Activated T-cell treated with anti-CD3 and anti-CD28 coated beads for 1 hour (primary cell): ENCODE data around the gene LRRN3.

Source experiments
- DNase-seq: peaks from one replicate; pipeline ENCODE4 v3.0.0-alpha.2; 2020; ENCODE audit warnings: low read depth

Gene LRRN3

GRCh38 chr7:111080495-111081105 is 10.3 kb upstream of the LRRN3 start:
- DNase-seq: no peak

- no peak for DNase-seq
Measured at GRCh38 chr7:111081546-111082267, 9.2 kb upstream of the LRRN3 start.

DNA sequence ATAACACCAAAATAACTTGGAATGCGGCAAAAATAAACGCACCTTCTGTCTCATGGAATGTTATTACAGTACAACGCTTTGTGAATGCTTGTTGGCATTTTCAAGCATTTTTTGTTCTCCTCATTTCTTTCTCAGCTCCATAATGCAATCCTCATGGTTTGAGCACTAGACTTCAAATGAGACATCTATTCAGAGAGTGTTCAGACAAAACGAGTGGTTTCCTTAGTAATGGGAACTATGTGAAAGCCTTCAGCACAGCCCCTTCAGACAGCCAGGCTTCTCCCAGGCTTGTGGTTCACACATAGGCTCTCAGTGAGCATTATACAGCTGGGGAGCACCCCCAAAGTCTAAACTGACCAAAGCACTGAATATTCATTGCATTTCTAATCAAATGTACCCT is 8.6 kb upstream of the LRRN3 start:
- DNase-seq: no peak

- peak; percentile 9 for DNase-seq
Measured at GRCh38 chr7:111083413-111083812, 7.5 kb upstream of the LRRN3 start.

DNA sequence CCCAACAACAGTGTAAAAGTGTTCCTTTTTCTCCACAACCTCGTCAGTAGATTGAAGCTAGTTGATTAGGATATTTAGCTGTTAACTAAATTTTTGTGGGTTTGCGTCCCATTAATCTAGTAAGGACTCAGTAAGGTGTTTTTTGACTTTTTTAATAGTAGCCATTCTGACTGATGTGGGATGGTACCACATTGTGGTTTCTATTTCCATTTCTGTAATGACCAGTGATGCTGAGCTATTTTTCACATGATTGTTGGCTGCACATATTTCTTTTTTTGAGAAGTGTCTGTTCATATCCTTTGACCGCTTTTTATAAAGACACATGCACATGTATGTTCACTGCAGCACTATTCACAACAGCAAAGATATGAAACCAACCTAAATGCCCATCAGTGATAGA is 5.6 kb upstream of the LRRN3 start:
- DNase-seq: no peak

DNA sequence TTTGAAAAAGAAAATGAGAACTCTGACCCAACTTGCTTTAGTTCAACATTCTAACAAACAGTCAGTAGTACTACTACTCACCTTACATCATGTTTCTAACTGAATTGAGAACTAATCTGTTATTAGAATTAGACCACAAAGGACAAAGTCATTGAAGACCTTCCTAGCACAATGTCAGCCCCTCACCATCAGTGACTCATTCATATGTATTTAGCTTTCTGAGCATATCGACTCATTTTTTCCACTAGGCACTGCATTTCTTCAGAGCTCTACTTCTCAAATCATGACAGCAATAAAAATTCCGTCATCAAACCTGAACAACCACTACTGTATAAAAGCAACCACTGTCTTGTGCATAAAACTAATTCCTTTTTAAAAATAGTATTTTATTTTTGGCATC is 4.4 kb upstream of the LRRN3 start:
- DNase-seq: no peak

DNA sequence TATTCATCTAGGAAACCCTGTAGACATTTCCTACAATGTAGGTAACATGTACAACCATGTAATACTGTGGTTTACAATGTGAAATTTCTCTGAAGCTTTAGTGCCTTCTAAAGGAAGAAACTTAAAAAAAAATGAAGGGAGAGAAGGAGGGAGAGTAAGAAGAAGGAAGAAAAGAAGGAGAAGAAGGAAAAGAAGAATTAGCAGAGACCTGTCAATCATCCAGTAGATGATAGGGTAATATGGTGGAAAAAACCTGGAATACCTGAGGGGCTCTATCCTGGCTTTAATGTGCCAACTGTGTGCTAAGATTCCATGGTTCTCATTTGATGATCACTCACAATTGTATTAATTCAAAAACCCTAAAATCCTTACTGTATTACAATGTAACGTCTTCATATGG is 2.6 kb upstream of the LRRN3 start:
- DNase-seq: no peak

- no peak for DNase-seq
Measured at GRCh38 chr7:111089822-111090426, 1.0 kb upstream of the LRRN3 start.

GRCh38 chr7:111091593-111092358 is 849 bp downstream of the LRRN3 start:
- no peak for DNase-seq

DNA sequence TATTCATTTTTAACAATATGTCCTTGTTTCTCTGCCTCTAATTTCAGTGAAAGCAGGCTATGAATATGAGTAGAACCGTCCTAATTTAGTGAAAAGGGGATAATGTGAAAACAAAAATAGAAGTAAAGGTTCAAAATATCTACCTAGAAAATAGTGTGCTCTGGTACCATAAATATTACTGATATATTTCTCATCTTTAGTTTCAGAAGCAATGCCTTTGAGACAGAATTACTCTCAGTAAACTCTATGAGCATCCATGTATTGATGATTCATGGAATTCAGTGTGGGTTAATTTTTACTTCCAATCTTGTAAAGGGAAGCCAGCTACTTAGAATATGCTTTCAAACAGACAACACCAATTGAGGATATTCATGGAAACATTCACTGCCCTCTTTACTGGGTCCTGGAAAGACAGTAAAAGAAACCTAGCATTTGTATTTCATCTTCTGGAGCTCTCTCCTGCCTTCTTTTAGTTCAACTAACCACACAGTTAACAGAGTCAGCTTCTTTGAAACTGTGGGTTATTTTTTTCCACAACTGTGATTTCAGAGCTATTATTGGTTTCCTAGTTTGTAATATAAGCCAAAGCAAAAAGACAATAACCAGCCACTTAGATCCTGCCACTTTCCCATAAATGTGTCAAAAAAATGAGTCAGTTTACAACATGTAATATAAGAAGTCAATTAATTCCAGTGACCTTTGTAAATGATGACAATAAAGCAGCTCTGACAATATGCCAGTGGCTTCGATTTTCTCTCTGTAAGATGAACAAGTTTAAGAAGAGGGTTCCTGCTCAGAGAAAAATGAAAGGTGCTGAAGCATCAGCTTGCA is 1.7 kb downstream of the LRRN3 start:
- no peak for DNase-seq

DNA sequence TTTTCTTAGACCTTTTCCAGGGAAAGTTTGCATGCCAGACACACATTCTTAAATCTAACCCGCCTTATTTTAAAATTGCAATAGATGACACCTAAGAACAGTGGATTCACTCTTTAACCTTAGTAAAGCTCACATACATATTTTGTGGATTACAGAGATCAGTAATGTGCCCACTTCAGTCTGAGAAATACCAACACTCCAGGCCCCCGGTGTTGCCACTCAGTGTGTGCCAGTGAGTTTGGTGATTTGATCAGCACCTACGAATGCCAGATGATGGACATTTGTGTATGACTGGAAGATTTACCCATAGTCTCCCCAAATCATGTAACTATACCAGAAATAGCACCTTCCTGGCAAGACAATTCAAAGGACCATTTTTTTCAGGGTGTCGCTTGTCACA is 2.6 kb downstream of the LRRN3 start:
- DNase-seq: no peak

GRCh38 chr7:111094419-111094818 is 3.5 kb downstream of the LRRN3 start:
- DNase-seq: no peak

GRCh38 chr7:111096997-111097396 is 6.1 kb downstream of the LRRN3 start:
- DNase-seq: no peak

GRCh38 chr7:111098011-111098925 is 7.3 kb downstream of the LRRN3 start:
- peak; percentile 36 for DNase-seq

DNA sequence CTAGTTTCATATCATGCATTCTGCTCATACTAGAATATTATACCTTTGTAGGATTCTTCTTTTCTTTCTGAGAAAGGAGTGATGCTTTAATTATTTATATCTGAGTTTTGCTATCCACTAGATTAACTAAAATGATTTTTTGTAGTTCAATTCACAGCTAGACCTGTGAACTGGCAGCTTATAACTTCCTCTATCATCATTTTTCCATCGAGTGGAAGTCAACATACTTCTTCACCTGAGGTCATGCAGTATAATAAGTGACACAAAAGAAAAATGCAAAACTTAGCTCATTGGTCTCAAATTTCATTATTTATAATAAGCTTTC is 8.0 kb downstream of the LRRN3 start:
- no peak for DNase-seq

DNA sequence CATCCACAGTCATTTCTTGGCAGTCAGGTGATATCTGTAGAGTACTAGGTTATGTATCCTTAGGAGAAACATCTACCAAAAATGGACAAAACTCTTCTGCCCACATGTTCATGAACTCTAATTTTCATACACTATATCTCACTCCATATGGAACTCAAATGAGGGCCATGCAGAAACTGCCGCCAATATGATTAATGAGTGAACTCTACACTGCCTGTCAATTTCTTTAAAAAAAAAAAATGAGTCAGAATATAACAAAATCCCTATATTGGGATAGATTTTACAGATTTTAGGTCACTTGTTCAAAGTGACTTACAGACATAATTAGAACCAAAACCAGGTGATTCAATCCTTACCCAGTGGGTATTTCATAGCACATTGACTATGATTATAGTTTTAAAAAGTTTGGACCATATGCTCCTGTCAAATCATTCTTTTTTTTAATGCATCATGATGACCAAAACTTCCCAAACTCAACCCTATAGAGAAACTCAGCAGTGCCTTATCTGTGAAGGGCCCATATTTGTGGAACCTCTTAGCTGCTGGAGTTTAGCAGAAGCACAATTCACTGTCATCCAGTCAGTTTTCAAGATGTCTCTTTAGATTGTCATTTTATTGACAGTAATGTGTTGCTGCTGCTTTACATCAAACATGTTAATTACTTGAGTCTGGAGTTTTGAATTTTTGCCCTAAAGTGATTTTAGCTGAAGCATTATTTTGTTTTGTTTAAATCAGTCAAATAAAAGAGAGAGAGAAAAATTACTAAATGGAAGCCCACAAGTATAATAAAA is 11.1 kb downstream of the LRRN3 start:
- no peak for DNase-seq

GRCh38 chr7:111103136-111103535 is 12.2 kb downstream of the LRRN3 start:
- DNase-seq: no peak

DNA sequence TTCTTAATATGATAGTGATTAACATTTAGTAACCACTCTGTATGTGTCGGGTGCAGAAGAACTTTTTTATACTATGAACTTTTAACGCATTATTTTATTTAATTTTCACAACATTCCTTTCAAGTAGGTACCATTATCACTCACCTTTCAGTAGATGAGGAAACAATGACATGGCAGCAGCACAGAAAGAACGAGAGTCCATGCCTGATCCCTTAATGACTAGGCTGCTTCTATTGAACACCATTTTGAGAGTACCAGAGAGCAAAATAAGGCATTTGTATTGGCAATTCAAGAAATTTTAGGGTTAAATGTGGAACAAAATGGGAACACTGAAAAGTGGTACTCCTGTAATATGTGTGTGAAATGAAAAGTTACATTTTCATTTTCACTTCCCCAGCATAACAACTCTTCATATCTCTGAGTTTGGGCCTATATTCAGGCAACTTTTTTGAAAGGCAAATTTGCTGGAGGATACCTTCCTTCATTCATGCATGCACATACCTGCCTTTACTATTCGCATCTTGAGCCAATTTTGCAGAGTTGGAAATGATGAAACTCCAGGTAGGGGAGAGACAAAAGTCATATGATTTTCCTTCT is 12.8 kb downstream of the LRRN3 start:
- no peak for DNase-seq

GRCh38 chr7:111104710-111105109 is 13.8 kb downstream of the LRRN3 start:
- DNase-seq: no peak

- no peak for DNase-seq
Measured at GRCh38 chr7:111105269-111105668, 14.3 kb downstream of the LRRN3 start.
